HCEC 1CT (cell line): ENCODE results near the gene AP3D1.

Experiments used
- DNase-seq: peaks from one replicate; pipeline ENCODE4 v3.0.0-alpha.2; 2017

Gene AP3D1

GRCh38 chr19:2126879-2127518 is 24.4 kb downstream of the AP3D1 start:
- DNase-seq: no peak

GRCh38 chr19:2123682-2124387 is 27.5 kb downstream of the AP3D1 start:
- no peak for DNase-seq

- no peak for DNase-seq
Measured at GRCh38 chr19:2122982-2123381, 28.4 kb downstream of the AP3D1 start.

- no peak for DNase-seq
Measured at GRCh38 chr19:2122251-2122650, 29.1 kb downstream of the AP3D1 start.

GRCh38 chr19:2121416-2122051 is 29.8 kb downstream of the AP3D1 start:
- no peak for DNase-seq

GRCh38 chr19:2120821-2121220 is 30.5 kb downstream of the AP3D1 start:
- no peak for DNase-seq

- DNase-seq: no peak
Measured at GRCh38 chr19:2119921-2120785, 31.2 kb downstream of the AP3D1 start.

- DNase-seq: no peak
Measured at GRCh38 chr19:2118438-2118837, 32.9 kb downstream of the AP3D1 start.

- DNase-seq: no peak
Measured at GRCh38 chr19:2117215-2117960, 34.0 kb downstream of the AP3D1 start.

GRCh38 chr19:2116507-2116906 is 34.9 kb downstream of the AP3D1 start:
- DNase-seq: no peak

GRCh38 chr19:2115911-2116426 is 35.4 kb downstream of the AP3D1 start:
- DNase-seq: no peak

- no peak for DNase-seq
Measured at GRCh38 chr19:2115324-2115723, 36.0 kb downstream of the AP3D1 start.

- no peak for DNase-seq
Measured at GRCh38 chr19:2114821-2115220, 36.5 kb downstream of the AP3D1 start.

- DNase-seq: no peak
Measured at GRCh38 chr19:2114218-2114617, 37.1 kb downstream of the AP3D1 start.

GRCh38 chr19:2113439-2114211 is 37.7 kb downstream of the AP3D1 start:
- DNase-seq: no peak

GRCh38 chr19:2112516-2113320 is 38.6 kb downstream of the AP3D1 start:
- no peak for DNase-seq

- no peak for DNase-seq
Measured at GRCh38 chr19:2111886-2112285, 39.5 kb downstream of the AP3D1 start.

- DNase-seq: no peak
Measured at GRCh38 chr19:2111425-2111824, 39.9 kb downstream of the AP3D1 start.

- DNase-seq: no peak
Measured at GRCh38 chr19:2110822-2111221, 40.5 kb downstream of the AP3D1 start.

GRCh38 chr19:2109046-2109864 is 42.1 kb downstream of the AP3D1 start:
- no peak for DNase-seq
